HepG2 (cell line): ENCODE measurements around the gene FTL. TPM values are rescaled to one million over a fixed set of nuclear protein-coding genes. Genes with fewer than 3 reads are reported as not detected.

Experiments
- ARNTL ChIP-seq: sonication (generic); formaldehyde crosslinking; IDR thresholded peaks from 2 replicates; pipeline ENCODE4 v1.4.0; 2020; ENCODE audit warnings: mild to moderate bottlenecking, missing genetic modification reagents
- HOXA9 ChIP-seq: sonication (generic); formaldehyde crosslinking; IDR thresholded peaks from 2 replicates; pipeline ENCODE4 v1.8.1; 2022; ENCODE audit warnings: missing genetic modification reagents, mild to moderate bottlenecking, moderate library complexity, borderline replicate concordance
- JDP2 ChIP-seq: sonication (generic); formaldehyde crosslinking; IDR thresholded peaks from 2 replicates; pipeline ENCODE4 v1.8.1; 2022; ENCODE audit warnings: missing genetic modification reagents, borderline replicate concordance
- SMC3 ChIP-seq: IDR thresholded peaks from 2 replicates; pipeline ENCODE4 v1.6.1; 2011; ENCODE audit warnings: low read length, improper control_type of control experiment
- YEATS2 ChIP-seq: sonication (generic); formaldehyde crosslinking; IDR thresholded peaks from 2 replicates; pipeline ENCODE4 v1.4.0; 2020; ENCODE audit warnings: missing genetic modification reagents, borderline replicate concordance
- ZBTB7B ChIP-seq: sonication (generic); formaldehyde crosslinking; IDR thresholded peaks from 2 replicates; pipeline ENCODE4 v1.4.0; 2020; ENCODE audit warnings: missing genetic modification reagents
- ZNF550 ChIP-seq: sonication (generic); formaldehyde crosslinking; IDR thresholded peaks from 2 replicates; pipeline ENCODE4 v1.4.0; 2020; ENCODE audit warnings: mild to moderate bottlenecking, missing genetic modification reagents, borderline replicate concordance
- ZNF609 ChIP-seq: sonication (generic); formaldehyde crosslinking; IDR thresholded peaks from 2 replicates; pipeline ENCODE4 v1.4.0; 2020; ENCODE audit warnings: mild to moderate bottlenecking, missing genetic modification reagents, borderline replicate concordance
- ZNF704 ChIP-seq: sonication (generic); formaldehyde crosslinking; IDR thresholded peaks from 2 replicates; pipeline ENCODE4 v1.8.1; 2023; ENCODE audit warnings: mild to moderate bottlenecking, inconsistent platforms, moderate library complexity, missing genetic modification reagents, borderline replicate concordance
- ZNF720 ChIP-seq: sonication (generic); formaldehyde crosslinking; IDR thresholded peaks from 2 replicates; pipeline ENCODE4 v1.4.0; 2020; ENCODE audit warnings: missing genetic modification reagents
- polyA plus RNA-seq, 8 experiments: library from polyadenylated mRNA; depleted of rRNA in 3 of 8; stranded (reverse) in 7 of 8; unstranded in 1 of 8; fragments of >200 nt; fragmentation: Illumina TruSeq in 4 of 8; extraction: Trizol in 4 of 8; gene quantifications; 2 replicates each; pipeline versions ENCODE4 v1.2.1 to v1.2.3, GENCODE V29; 2011 to 2016; ENCODE audit warnings: low read depth in 4 of 8, missing spikeins in 1 of 8, mixed read lengths in 1 of 8; ENCODE audit not compliant: insufficient read depth in 1 of 8
- total RNA-seq, 5 experiments: library from RNA; depleted of rRNA; stranded (reverse); fragments of >200 nt; fragmentation: Illumina TruSeq; extraction: Trizol; gene quantifications; 2 replicates each; pipeline ENCODE4 v1.2.3, GENCODE V29; 2016; ENCODE audit warnings: low read depth in 1 of 5
- TF ChIP-seq, protein P1 (sequence below): sonication (generic); formaldehyde crosslinking; IDR thresholded peaks from 2 replicates; pipeline ENCODE4 v1.5.1; 2020; ENCODE audit warnings: mild to moderate bottlenecking, missing genetic modification reagents, borderline replicate concordance

Gene FTL
- total and polyA plus RNA-seq, 2 of the 13 experiments (the other 11 are each of a cell fraction or from before 2014, with no cell fraction given), result 2,721 to 8,800 TPM

DNA sequence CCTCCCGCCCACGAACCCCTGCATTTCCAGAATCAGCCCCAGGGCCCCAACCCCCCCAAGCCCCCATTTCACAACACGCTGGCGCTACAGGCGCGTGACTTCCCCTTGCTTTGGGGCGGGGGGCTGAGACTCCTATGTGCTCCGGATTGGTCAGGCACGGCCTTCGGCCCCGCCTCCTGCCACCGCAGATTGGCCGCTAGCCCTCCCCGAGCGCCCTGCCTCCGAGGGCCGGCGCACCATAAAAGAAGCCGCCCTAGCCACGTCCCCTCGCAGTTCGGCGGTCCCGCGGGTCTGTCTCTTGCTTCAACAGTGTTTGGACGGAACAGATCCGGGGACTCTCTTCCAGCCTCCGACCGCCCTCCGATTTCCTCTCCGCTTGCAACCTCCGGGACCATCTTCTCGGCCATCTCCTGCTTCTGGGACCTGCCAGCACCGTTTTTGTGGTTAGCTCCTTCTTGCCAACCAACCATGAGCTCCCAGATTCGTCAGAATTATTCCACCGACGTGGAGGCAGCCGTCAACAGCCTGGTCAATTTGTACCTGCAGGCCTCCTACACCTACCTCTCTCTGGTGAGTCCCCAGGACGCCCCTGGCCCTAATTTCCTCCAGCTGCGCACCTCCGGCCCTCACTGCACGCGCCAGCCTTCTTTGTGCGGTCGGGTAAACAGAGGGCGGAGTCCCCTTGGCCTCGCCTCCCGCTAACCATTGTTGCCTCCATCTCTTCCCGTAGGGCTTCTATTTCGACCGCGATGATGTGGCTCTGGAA lies at the start of gene FTL (continued):
- TF ChIP-seq ZNF609 (CRISPR knock-in tag), result peak; percentile 65
- peak; percentile 94; the same call in 1 of the 2 replicates for TF ChIP-seq ZNF720 (CRISPR knock-in tag)
- peak; percentile 95 for TF ChIP-seq ARNTL
- TF ChIP-seq, protein P1, sequence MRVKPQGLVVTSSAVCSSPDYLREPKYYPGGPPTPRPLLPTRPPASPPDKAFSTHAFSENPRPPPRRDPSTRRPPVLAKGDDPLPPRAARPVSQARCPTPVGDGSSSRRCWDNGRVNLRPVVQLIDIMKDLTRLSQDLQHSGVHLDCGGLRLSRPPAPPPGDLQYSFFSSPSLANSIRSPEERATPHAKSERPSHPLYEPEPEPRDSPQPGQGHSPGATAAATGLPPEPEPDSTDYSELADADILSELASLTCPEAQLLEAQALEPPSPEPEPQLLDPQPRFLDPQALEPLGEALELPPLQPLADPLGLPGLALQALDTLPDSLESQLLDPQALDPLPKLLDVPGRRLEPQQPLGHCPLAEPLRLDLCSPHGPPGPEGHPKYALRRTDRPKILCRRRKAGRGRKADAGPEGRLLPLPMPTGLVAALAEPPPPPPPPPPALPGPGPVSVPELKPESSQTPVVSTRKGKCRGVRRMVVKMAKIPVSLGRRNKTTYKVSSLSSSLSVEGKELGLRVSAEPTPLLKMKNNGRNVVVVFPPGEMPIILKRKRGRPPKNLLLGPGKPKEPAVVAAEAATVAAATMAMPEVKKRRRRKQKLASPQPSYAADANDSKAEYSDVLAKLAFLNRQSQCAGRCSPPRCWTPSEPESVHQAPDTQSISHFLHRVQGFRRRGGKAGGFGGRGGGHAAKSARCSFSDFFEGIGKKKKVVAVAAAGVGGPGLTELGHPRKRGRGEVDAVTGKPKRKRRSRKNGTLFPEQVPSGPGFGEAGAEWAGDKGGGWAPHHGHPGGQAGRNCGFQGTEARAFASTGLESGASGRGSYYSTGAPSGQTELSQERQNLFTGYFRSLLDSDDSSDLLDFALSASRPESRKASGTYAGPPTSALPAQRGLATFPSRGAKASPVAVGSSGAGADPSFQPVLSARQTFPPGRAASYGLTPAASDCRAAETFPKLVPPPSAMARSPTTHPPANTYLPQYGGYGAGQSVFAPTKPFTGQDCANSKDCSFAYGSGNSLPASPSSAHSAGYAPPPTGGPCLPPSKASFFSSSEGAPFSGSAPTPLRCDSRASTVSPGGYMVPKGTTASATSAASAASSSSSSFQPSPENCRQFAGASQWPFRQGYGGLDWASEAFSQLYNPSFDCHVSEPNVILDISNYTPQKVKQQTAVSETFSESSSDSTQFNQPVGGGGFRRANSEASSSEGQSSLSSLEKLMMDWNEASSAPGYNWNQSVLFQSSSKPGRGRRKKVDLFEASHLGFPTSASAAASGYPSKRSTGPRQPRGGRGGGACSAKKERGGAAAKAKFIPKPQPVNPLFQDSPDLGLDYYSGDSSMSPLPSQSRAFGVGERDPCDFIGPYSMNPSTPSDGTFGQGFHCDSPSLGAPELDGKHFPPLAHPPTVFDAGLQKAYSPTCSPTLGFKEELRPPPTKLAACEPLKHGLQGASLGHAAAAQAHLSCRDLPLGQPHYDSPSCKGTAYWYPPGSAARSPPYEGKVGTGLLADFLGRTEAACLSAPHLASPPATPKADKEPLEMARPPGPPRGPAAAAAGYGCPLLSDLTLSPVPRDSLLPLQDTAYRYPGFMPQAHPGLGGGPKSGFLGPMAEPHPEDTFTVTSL (CRISPR knock-in tag), result no peak
- TF ChIP-seq ZBTB7B (CRISPR knock-in tag), result peak; percentile 30; the same call in 1 of the 2 replicates
- TF ChIP-seq SMC3, result no peak
- no peak; the same call in 1 of the 2 replicates for TF ChIP-seq JDP2 (CRISPR knock-in tag)
- peak; percentile 86 for TF ChIP-seq ZNF704 (CRISPR knock-in tag)
- TF ChIP-seq YEATS2, result peak; percentile 81
- peak; percentile 41; the same call in 1 of the 2 replicates for TF ChIP-seq HOXA9
- TF ChIP-seq ZNF550, result no peak
